H9 (cell line): ENCODE data around the gene KAZN. TPM values are rescaled to one million over a fixed set of nuclear protein-coding genes. Genes with fewer than 3 reads are reported as not detected.

Experiments used
- DNase-seq: peaks from one replicate; pipeline ENCODE4 v3.0.0-alpha.2; 2017
- H2AFZ ChIP-seq: one replicate; pipeline ENCODE4 v1.6.1; 2013; ENCODE audit warnings: mild to moderate bottlenecking, low read length, control low read depth, moderate library complexity
- H2AK5ac ChIP-seq: 2 replicates; pipeline ENCODE4 v1.6.1; 2013; ENCODE audit warnings: low read length, control low read depth, mixed read lengths; ENCODE audit not compliant: insufficient read length
- H2BK120ac ChIP-seq: one replicate; pipeline ENCODE4 v1.6.1; 2013; ENCODE audit warnings: low read depth, mild to moderate bottlenecking, low read length, control low read depth, inconsistent platforms; ENCODE audit not compliant: poor library complexity, severe bottlenecking
- H2BK12ac ChIP-seq: 2 replicates; pipeline ENCODE4 v1.6.1; 2013; ENCODE audit warnings: low read length, control low read depth, mixed read lengths, low read depth; ENCODE audit not compliant: insufficient read length
- H2BK15ac ChIP-seq: 2 replicates; pipeline ENCODE4 v1.6.1; 2013; ENCODE audit warnings: low read depth, low read length, control low read depth
- H2BK20ac ChIP-seq: one replicate; pipeline ENCODE4 v1.6.1; 2013; ENCODE audit warnings: low read depth, mild to moderate bottlenecking, low read length, control low read depth, inconsistent platforms; ENCODE audit not compliant: poor library complexity, severe bottlenecking
- H2BK5ac ChIP-seq: 2 replicates; pipeline ENCODE4 v1.6.1; 2013; ENCODE audit warnings: low read length, control low read depth, mixed read lengths; ENCODE audit not compliant: insufficient read length
- H3K14ac ChIP-seq: 2 replicates; pipeline ENCODE4 v1.6.1; 2013; ENCODE audit warnings: low read length, control low read depth; ENCODE audit not compliant: insufficient read depth
- H3K18ac ChIP-seq: 2 replicates; pipeline ENCODE4 v1.6.1; 2013; ENCODE audit warnings: low read depth, mild to moderate bottlenecking, mixed read lengths, low read length, control low read depth; ENCODE audit not compliant: insufficient read length
- H3K23ac ChIP-seq: 2 replicates; pipeline ENCODE4 v1.6.1; 2013; ENCODE audit warnings: low read length, control low read depth, mixed read lengths, low read depth; ENCODE audit not compliant: insufficient read length
- H3K23me2 ChIP-seq: 2 replicates; pipeline ENCODE4 v1.6.1; 2013; ENCODE audit warnings: low read depth, mild to moderate bottlenecking, mixed read lengths, low read length, control low read depth; ENCODE audit not compliant: insufficient read length, poor library complexity, severe bottlenecking
- H3K27ac ChIP-seq: 2 replicates; pipeline ENCODE4 v1.5.1; 2013; ENCODE audit warnings: low read length, control low read depth, mixed read lengths, low read depth; ENCODE audit not compliant: insufficient read length
- H3K27me3 ChIP-seq: 2 replicates; pipeline ENCODE4 v1.6.1; 2013; ENCODE audit warnings: low read length, control low read depth, inconsistent platforms; ENCODE audit not compliant: insufficient read depth
- H3K4ac ChIP-seq: 2 replicates; pipeline ENCODE4 v1.6.1; 2013; ENCODE audit warnings: low read depth, mild to moderate bottlenecking, control low read depth, inconsistent platforms, low read length, moderate library complexity
- H3K4me1 ChIP-seq: 2 replicates; pipeline ENCODE4 v1.6.1; 2013; ENCODE audit warnings: low read length, control low read depth, inconsistent platforms; ENCODE audit not compliant: insufficient read depth
- H3K4me2 ChIP-seq: 2 replicates; pipeline ENCODE4 v1.6.1; 2013; ENCODE audit warnings: low read length, control low read depth, mixed read lengths; ENCODE audit not compliant: insufficient read length, insufficient read depth
- H3K56ac ChIP-seq: 2 replicates; pipeline ENCODE4 v1.6.1; 2013; ENCODE audit warnings: low read depth, mild to moderate bottlenecking, mixed read lengths, low read length, control low read depth; ENCODE audit not compliant: insufficient read length
- H3K79me1 ChIP-seq: 2 replicates; pipeline ENCODE4 v1.6.1; 2013; ENCODE audit warnings: low read depth, mild to moderate bottlenecking, moderate library complexity, low read length, control low read depth, inconsistent platforms; ENCODE audit not compliant: insufficient read depth, poor library complexity, severe bottlenecking
- H3K79me2 ChIP-seq: 2 replicates; pipeline ENCODE4 v1.6.1; 2013; ENCODE audit warnings: low read length, control low read depth, inconsistent platforms; ENCODE audit not compliant: insufficient read depth
- H3K9ac ChIP-seq: 2 replicates; pipeline ENCODE4 v1.6.1; 2013; ENCODE audit warnings: low read length, control low read depth, mixed read lengths; ENCODE audit not compliant: insufficient read length; ENCODE audit errors: extremely low read depth
- H3K9me3 ChIP-seq: one replicate; pipeline ENCODE4 v1.6.1; 2013; ENCODE audit warnings: low read depth, low read length, inconsistent platforms; ENCODE audit not compliant: control insufficient read depth
- H3T11ph ChIP-seq: one replicate; pipeline ENCODE4 v1.6.1; 2013; ENCODE audit warnings: mild to moderate bottlenecking, low read length, control low read depth, inconsistent platforms
- H4K20me1 ChIP-seq: one replicate; pipeline ENCODE4 v1.6.1; 2013; ENCODE audit not compliant: control insufficient read depth, insufficient read length, insufficient read depth
- H4K5ac ChIP-seq: 2 replicates; pipeline ENCODE4 v1.6.1; 2013; ENCODE audit warnings: low read depth, mild to moderate bottlenecking, mixed read lengths, low read length, control low read depth; ENCODE audit not compliant: insufficient read length
- H4K8ac ChIP-seq: replicated peaks from 2 replicates; pipeline ENCODE4 v1.6.1; 2013; ENCODE audit warnings: low read length, control low read depth, mixed read lengths, low read depth; ENCODE audit not compliant: insufficient read length
- H4K91ac ChIP-seq: 2 replicates; pipeline ENCODE4 v1.6.1; 2013; ENCODE audit warnings: low read depth, mild to moderate bottlenecking, moderate library complexity, mixed read lengths, low read length, control low read depth; ENCODE audit not compliant: insufficient read length
- H3K27ac Mint-ChIP-seq, 3 experiments: 2 replicates in 2 of 3; 3 replicates in 1 of 3; pipeline ENCODE4 v1.8.0; 2020 to 2021; ENCODE audit warnings: mixed read lengths in 3 of 3, mild to moderate bottlenecking in 1 of 3, moderate library complexity in 1 of 3
- H3K27me3 Mint-ChIP-seq: 2 replicates; pipeline ENCODE4 v1.8.0; 2021; ENCODE audit warnings: low read depth, mild to moderate bottlenecking, moderate library complexity, mixed read lengths
- H3K36me3 Mint-ChIP-seq, 3 experiments: 2 replicates in 2 of 3; 3 replicates in 1 of 3; pipeline ENCODE4 v1.8.0; 2020 to 2021; ENCODE audit warnings: low read depth in 3 of 3, mixed read lengths in 3 of 3; ENCODE audit not compliant: insufficient read depth in 1 of 3
- H3K4me1 Mint-ChIP-seq, 2 experiments: 2 replicates each; pipeline ENCODE4 v1.8.0; 2020; ENCODE audit warnings: mixed read lengths in 2 of 2
- H3K4me3 Mint-ChIP-seq, 2 experiments: 2 replicates in 1 of 2; 3 replicates in 1 of 2; pipeline ENCODE4 v1.8.0; 2020 to 2021; ENCODE audit warnings: mild to moderate bottlenecking in 2 of 2, mixed read lengths in 2 of 2, moderate library complexity in 1 of 2
- H3K9me3 Mint-ChIP-seq, 2 experiments: 2 replicates in 1 of 2; 3 replicates in 1 of 2; pipeline ENCODE4 v1.8.0; 2020; ENCODE audit warnings: mild to moderate bottlenecking in 2 of 2, mixed read lengths in 2 of 2, moderate library complexity in 1 of 2
- WGBS: extraction: QIAGEN DNeasy Blood & Tissue Kit; methylation state at CpG from one replicate; pipeline ENCODE4 v1.1.7; 2013; ENCODE audit warnings: missing lambda C conversion rate, low lambda C conversion rate, mixed read lengths; ENCODE audit not compliant: insufficient read length; ENCODE audit errors: extremely low coverage; 5-methylcytosine and 5-hydroxymethylcytosine counted together
- total RNA-seq: library from RNA; stranded (reverse); gene quantifications from 2 replicates; pipeline ENCODE4 v1.2.1, GENCODE V29; 2021
- TF ChIP-seq, protein P1 (sequence below): fragments of 200-600 bp; sonication (generic); conservative IDR thresholded peaks from 3 replicates; pipeline ENCODE4 v1.8.0; 2021; ENCODE audit warnings: antibody characterized with exemption, mild to moderate bottlenecking

The KAZN gene
- total RNA-seq, 1 experiment from 2014 or later, result 7.6 TPM

DNA sequence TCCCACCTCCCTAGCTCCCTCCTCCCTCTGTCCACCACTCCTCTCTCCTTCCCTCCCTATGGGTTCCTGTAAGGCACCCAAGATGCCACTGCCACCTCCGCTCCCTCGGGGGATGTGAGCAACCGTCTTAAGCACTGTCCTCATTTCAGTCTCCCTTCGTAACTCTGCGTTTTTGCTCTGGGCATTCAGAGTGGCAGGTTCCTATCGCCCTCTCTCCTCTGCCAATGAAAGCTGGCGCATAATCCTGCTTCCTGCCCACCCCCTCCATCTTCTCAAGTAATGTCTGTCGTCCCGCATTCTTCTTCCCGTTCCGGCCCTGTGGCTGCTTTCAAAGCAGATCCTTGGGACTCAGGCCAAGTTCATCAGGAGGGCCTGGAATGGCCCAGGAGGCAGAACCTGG is 301.2 kb downstream of the KAZN start:
- Histone ChIP-seq H3K79me2 (no peaks in the 10 kb centered on the region), H4K20me1 (no peaks in the 10 kb centered on the region), H3K27ac (no peak overlapping the region), H2AFZ (no peak overlapping the region), H3K9ac (no peak overlapping the region), H4K5ac (no peak overlapping the region), H3K27me3 (no peaks in the 10 kb centered on the region), H3K23ac (no peak overlapping the region), H4K91ac (no peak overlapping the region), H3K56ac (no peak overlapping the region), H3K79me1 (no peaks in the 10 kb centered on the region), H3K14ac (no peak overlapping the region; the same call in 1 of the 2 replicates), H2BK15ac (no peak overlapping the region), H3K4me1 (no peaks in the 10 kb centered on the region), H4K8ac (no peak overlapping the region), H3T11ph (no peak overlapping the region), H3K4ac (no peak overlapping the region), H2AK5ac (no peak overlapping the region), H3K9me3 (no peaks in the 10 kb centered on the region), H2BK12ac (no peak overlapping the region), H3K18ac (no peak overlapping the region), H2BK20ac (no peak overlapping the region), H3K4me2 (no peak overlapping the region), H2BK5ac (no peak overlapping the region), H3K23me2 (no peaks in the 10 kb centered on the region), H2BK120ac (no peak overlapping the region)
- Mint-ChIP-seq H3K27ac (peak overlapping the region in 1 of 3 experiments; percentile 70; a peak in 1 of 7 replicates), H3K9me3 (no peaks in the 10 kb centered on the region; a peak in 1 of 5 replicates), H3K4me3 (no peak overlapping the region), H3K36me3 (no peaks in the 10 kb centered on the region), H3K27me3 (no peaks in the 10 kb centered on the region), H3K4me1 (peaks cover 23 to 27% of the 10 kb centered on the region in 2 experiments)
- WGBS, result no CpG with 5 or more reads among the region's 11 CpGs
- DNase-seq, result no peak
- TF ChIP-seq, protein P1, sequence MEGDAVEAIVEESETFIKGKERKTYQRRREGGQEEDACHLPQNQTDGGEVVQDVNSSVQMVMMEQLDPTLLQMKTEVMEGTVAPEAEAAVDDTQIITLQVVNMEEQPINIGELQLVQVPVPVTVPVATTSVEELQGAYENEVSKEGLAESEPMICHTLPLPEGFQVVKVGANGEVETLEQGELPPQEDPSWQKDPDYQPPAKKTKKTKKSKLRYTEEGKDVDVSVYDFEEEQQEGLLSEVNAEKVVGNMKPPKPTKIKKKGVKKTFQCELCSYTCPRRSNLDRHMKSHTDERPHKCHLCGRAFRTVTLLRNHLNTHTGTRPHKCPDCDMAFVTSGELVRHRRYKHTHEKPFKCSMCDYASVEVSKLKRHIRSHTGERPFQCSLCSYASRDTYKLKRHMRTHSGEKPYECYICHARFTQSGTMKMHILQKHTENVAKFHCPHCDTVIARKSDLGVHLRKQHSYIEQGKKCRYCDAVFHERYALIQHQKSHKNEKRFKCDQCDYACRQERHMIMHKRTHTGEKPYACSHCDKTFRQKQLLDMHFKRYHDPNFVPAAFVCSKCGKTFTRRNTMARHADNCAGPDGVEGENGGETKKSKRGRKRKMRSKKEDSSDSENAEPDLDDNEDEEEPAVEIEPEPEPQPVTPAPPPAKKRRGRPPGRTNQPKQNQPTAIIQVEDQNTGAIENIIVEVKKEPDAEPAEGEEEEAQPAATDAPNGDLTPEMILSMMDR, result no peak
